Measurements from ENCODE around the gene KRTAP10-12. TPM values are rescaled to one million over a fixed set of nuclear protein-coding genes. Genes with fewer than 3 reads are reported as not detected.
"Not testable (repeated sequence)": the region's sequence is repeated elsewhere in the genome, so short reads cannot be mapped to it uniquely, and the experiment has no call there.

The KRTAP10-12 gene
- total RNA-seq, 3 donors from 2014 or later: not detected

GRCh38 chr21:44657635-44658540 lies 39.1 kb upstream of the KRTAP10-12 start, which contains the start of gene KRTAP12-3:
KRTAP12-3 (plus strand) TSS chr21:44657932; CDS start chr21:44657980, 48 bp downstream.
- intact Hi-C loops (cut with DNase I, micrococcal nuclease): no loop called here
- no peak within 1 kb of the TSS for H3K4me3 ChIP-seq
- peak; percentile 70 for ATAC-seq
- no peaks in the 10 kb centered on the region for H3K4me1 ChIP-seq (ENCODE audit: low read depth)
- H3K9me3 ChIP-seq: no peaks in the 10 kb centered on the region
- no peak for TF ChIP-seq CTCF (IDR thresholded peaks at IDR 0.05)
- H3K36me3 ChIP-seq (ENCODE audit: low read depth): no peaks in the 10 kb centered on the region
- DNase-seq: no peak

GRCh38 chr21:44658541-44658910 lies 38.4 kb upstream of the KRTAP10-12 start:
- H3K36me3 ChIP-seq (ENCODE audit: low read depth): no peaks in the 10 kb centered on the region
- no peaks in the 10 kb centered on the region for H3K9me3 ChIP-seq
- no peak for DNase-seq
- no peak for ATAC-seq
- no peaks in the 10 kb centered on the region for H3K4me1 ChIP-seq (ENCODE audit: low read depth)
- intact Hi-C loops (cut with DNase I, micrococcal nuclease): no loop called here
- H3K4me3 ChIP-seq: no peak overlapping the region
- TF ChIP-seq CTCF (IDR thresholded peaks at IDR 0.05): no peak

- ATAC-seq: peak; percentile 49
- intact Hi-C loops (cut with DNase I, micrococcal nuclease): no loop called here
- no peaks in the 10 kb centered on the region for H3K36me3 ChIP-seq (ENCODE audit: low read depth)
Measured at GRCh38 chr21:44658913-44659595, 37.9 kb upstream of the KRTAP10-12 start.

GRCh38 chr21:44661567-44661966 lies 35.4 kb upstream of the KRTAP10-12 start:
- H3K4me3 ChIP-seq; intact Hi-C loops (cut with DNase I, micrococcal nuclease); H3K36me3 ChIP-seq (ENCODE audit: low read depth); ATAC-seq; H3K9me3 ChIP-seq; DNase-seq; H3K4me1 ChIP-seq (ENCODE audit: low read depth): not testable (repeated sequence)

More at GRCh38 chr21:44658913-44659595, 37.9 kb upstream of the KRTAP10-12 start:
- no peaks in the 10 kb centered on the region for H3K9me3 ChIP-seq
- DNase-seq: peak in 1 of 3 donors; percentile 7
- TF ChIP-seq CTCF (IDR thresholded peaks at IDR 0.05): no peak
- no peak overlapping the region for H3K4me3 ChIP-seq
- H3K4me1 ChIP-seq (ENCODE audit: low read depth): no peaks in the 10 kb centered on the region

- Histone ChIP-seq H3K36me3 (ENCODE audit: low read depth) (no peaks in the 10 kb centered on the region), H3K9me3 (no peaks in the 10 kb centered on the region), H3K4me1 (ENCODE audit: low read depth) (no peaks in the 10 kb centered on the region), H3K4me3 (no peak overlapping the region)
- intact Hi-C loops (cut with DNase I, micrococcal nuclease): no loop called here
- no peak for ATAC-seq
- no peak for DNase-seq
- TF ChIP-seq CTCF (IDR thresholded peaks at IDR 0.05): no peak
Measured at GRCh38 chr21:44664691-44665090, 32.3 kb upstream of the KRTAP10-12 start.
